CD4-positive, alpha-beta T cell treated with Interleukin-12 subunit alpha and Interleukin-12 subunit beta, for 1 hour (primary cell): ENCODE data around the gene CA14.
"Not testable (repeated sequence)": the region's sequence is repeated elsewhere in the genome, so short reads cannot be mapped to it uniquely, and the experiment has no call there.

Experiments used
- DNase-seq: peaks from one replicate; pipeline ENCODE4 v3.0.0-alpha.2; 2020

CA14 gene

GRCh38 chr1:150236614-150237100 lies 20.9 kb upstream of the CA14 start:
- no peak for DNase-seq

GRCh38 chr1:150237176-150237575 lies 20.4 kb upstream of the CA14 start:
- DNase-seq: not testable (repeated sequence)

- no peak for DNase-seq
These were observed 19.8 kb upstream of the CA14 start for GRCh38 chr1:150237746-150238145.

- no peak for DNase-seq
These were observed 14.6 kb upstream of the CA14 start for GRCh38 chr1:150243003-150243402.

GRCh38 chr1:150249936-150250335 lies 7.6 kb upstream of the CA14 start:
- no peak for DNase-seq

GRCh38 chr1:150256198-150256553 lies 1.4 kb upstream of the CA14 start:
- DNase-seq: no peak

GRCh38 chr1:150256554-150257341 lies 826 bp upstream of the CA14 start:
- DNase-seq: no peak

- no peak for DNase-seq
These were observed 1.6 kb downstream of the CA14 start for GRCh38 chr1:150259217-150259616.

GRCh38 chr1:150259758-150260669 lies 2.4 kb downstream of the CA14 start:
- no peak for DNase-seq

GRCh38 chr1:150261367-150261766 lies 3.8 kb downstream of the CA14 start:
- no peak for DNase-seq

GRCh38 chr1:150262388-150263320 lies 5.1 kb downstream of the CA14 start:
- DNase-seq: no peak

- DNase-seq: no peak
These were observed 6.0 kb downstream of the CA14 start for GRCh38 chr1:150263549-150263948.

GRCh38 chr1:150267896-150268295 lies 10.3 kb downstream of the CA14 start:
- no peak for DNase-seq

- peak; percentile 62 for DNase-seq
These were observed 10.7 kb downstream of the CA14 start for GRCh38 chr1:150268340-150268704.

GRCh38 chr1:150268705-150269403 lies 11.3 kb downstream of the CA14 start, which contains the start of gene APH1A:
APH1A (minus strand) TSS chr1:150269016; CDS start chr1:150268810, 206 bp downstream.
- peak; percentile 94 for DNase-seq

- no peak for DNase-seq
These were observed 11.9 kb downstream of the CA14 start for GRCh38 chr1:150269451-150269850.

GRCh38 chr1:150271291-150271959 lies 13.9 kb downstream of the CA14 start:
- DNase-seq: no peak

GRCh38 chr1:150273311-150273710 lies 15.7 kb downstream of the CA14 start:
- DNase-seq: no peak

GRCh38 chr1:150280138-150280707 lies 22.6 kb downstream of the CA14 start:
- DNase-seq: no peak

- peak; percentile 72 for DNase-seq
These were observed 23.7 kb downstream of the CA14 start for GRCh38 chr1:150281221-150281757.
